Stimulated activated CD8-positive, alpha-beta memory T cell treated with anti-CD3 and anti-CD28 coated beads, Interleukin-4, amount 100 ng/mL, for 4 hours (primary cell): ENCODE results near the gene LENG1.
"Not testable (repeated sequence)": the region's sequence is repeated elsewhere in the genome, so short reads cannot be mapped to it uniquely, and the experiment has no call there.

Experiments used
- DNase-seq, 2 donors: peaks; one replicate each; pipeline ENCODE4 v3.0.0-alpha.2; 2020; ENCODE audit warnings: low read depth in 2 of 2, low spot score in 1 of 2

The LENG1 gene

GRCh38 chr19:54159352-54160181 lies at the start of gene LENG1:
Gene LENG1 (minus strand): TSS chr19:54159721. CDS start chr19:54159695, 26 bp downstream.
- DNase-seq, result peak; percentile 95 to 98

- no peak for DNase-seq
Measured at GRCh38 chr19:54208784-54209057, 49.2 kb upstream of the LENG1 start.

GRCh38 chr19:54207983-54208783 lies 48.7 kb upstream of the LENG1 start:
- DNase-seq, result no peak

- no peak for DNase-seq
Measured at GRCh38 chr19:54207676-54207982, 48.1 kb upstream of the LENG1 start.

GRCh38 chr19:54207193-54207592 lies 47.7 kb upstream of the LENG1 start:
- DNase-seq, result not testable (repeated sequence)

- DNase-seq, result no peak
Measured at GRCh38 chr19:54206831-54207177, 47.3 kb upstream of the LENG1 start.

GRCh38 chr19:54206030-54206830 lies 46.7 kb upstream of the LENG1 start:
- DNase-seq, result no peak

GRCh38 chr19:54204767-54205468 lies 45.4 kb upstream of the LENG1 start:
- DNase-seq, result no peak

- DNase-seq, result no peak
Measured at GRCh38 chr19:54203151-54203611, 43.7 kb upstream of the LENG1 start.

- no peak for DNase-seq
Measured at GRCh38 chr19:54201980-54202379, 42.5 kb upstream of the LENG1 start.

GRCh38 chr19:54201172-54201701 lies 41.7 kb upstream of the LENG1 start:
- DNase-seq, result no peak

- DNase-seq, result no peak
Measured at GRCh38 chr19:54199401-54199800, 39.9 kb upstream of the LENG1 start.

- no peak for DNase-seq
Measured at GRCh38 chr19:54197121-54197520, 37.6 kb upstream of the LENG1 start.

GRCh38 chr19:54196536-54196935 lies 37.0 kb upstream of the LENG1 start:
- DNase-seq, result no peak

- DNase-seq, result not testable (repeated sequence)
Measured at GRCh38 chr19:54194463-54194862, 34.9 kb upstream of the LENG1 start.

- no peak for DNase-seq
Measured at GRCh38 chr19:54193011-54193410, 33.5 kb upstream of the LENG1 start.

- DNase-seq, result no peak
Measured at GRCh38 chr19:54191811-54192453, 32.4 kb upstream of the LENG1 start.

GRCh38 chr19:54191011-54191810 lies 31.7 kb upstream of the LENG1 start, which contains the start of gene TSEN34:
Gene TSEN34 (plus strand): TSS chr19:54191308. CDS start chr19:54191365, 57 bp downstream.
- DNase-seq, result peak in 1 of 2 donors; percentile 78

- peak; percentile 99 to 100 for DNase-seq
Measured at GRCh38 chr19:54190503-54191010, 31.0 kb upstream of the LENG1 start.
